Upper lobe of left lung (tissue), 6 donors: ENCODE measurements around the gene TSPAN32. TPM values are rescaled to one million over a fixed set of nuclear protein-coding genes. Genes with fewer than 3 reads are reported as not detected.

Source experiments
- ATAC-seq, 2 donors: fragments of 200-7000 bp; cut with Tn5 transposase; one replicate each; pipeline ENCODE4 v1.9.1; 2022; ENCODE audit warnings: mild to moderate bottlenecking in 2 of 2, moderate library complexity in 2 of 2; ENCODE audit not compliant: low FRiP score in 2 of 2
- DNase-seq, 2 donors: peaks; one replicate each; pipeline ENCODE4 v3.0.0-alpha.2; 2019 to 2020
- H3K27ac ChIP-seq, 4 donors: fragments of 200-600 bp; sonication (generic); one replicate each; pipeline ENCODE4 v1.5.1; 2016 to 2019
- H3K27me3 ChIP-seq, 4 donors: fragments of 200-600 bp; sonication (generic); one replicate each; pipeline ENCODE4 v1.5.1; 2017 to 2019
- H3K36me3 ChIP-seq, 4 donors: fragments of 200-600 bp; sonication (generic); one replicate each; pipeline ENCODE4 v1.5.1; 2016 to 2019
- H3K4me1 ChIP-seq, 4 donors: fragments of 200-600 bp; sonication (generic); one replicate each; pipeline ENCODE4 v1.5.1; 2018 to 2019
- H3K4me3 ChIP-seq, 4 donors: fragments of 200-600 bp; sonication (generic); one replicate each; pipeline ENCODE4 v1.5.1; 2017 to 2019; ENCODE audit warnings: mild to moderate bottlenecking in 2 of 4, moderate library complexity in 1 of 4
- H3K9me3 ChIP-seq, 4 donors: fragments of 200-600 bp; sonication (generic); one replicate each; pipeline ENCODE4 v1.5.1; 2018 to 2019
- CTCF ChIP-seq, 6 experiments: fragments of 450-650 bp in 4 of 6; fragments of 200-600 bp in 2 of 6; sonication (generic) in 2 of 6; IDR thresholded peaks; one replicate each; pipeline ENCODE4 v1.5.1; 2016 to 2019; ENCODE audit warnings: antibody characterized with exemption in 6 of 6
- EP300 ChIP-seq, 4 donors: sonication (generic); formaldehyde crosslinking; IDR thresholded peaks; one replicate each; pipeline ENCODE4 v1.5.1; 2017; ENCODE audit warnings: antibody characterized with exemption in 4 of 4, control low read depth in 2 of 4
- POLR2A ChIP-seq, 4 donors: fragments of 450-650 bp; IDR thresholded peaks; one replicate each; pipeline ENCODE4 v1.5.1; 2016 to 2017; ENCODE audit warnings: antibody characterized with exemption in 4 of 4, mild to moderate bottlenecking in 2 of 4
- POLR2AphosphoS5 ChIP-seq, 2 donors: sonication (generic); formaldehyde crosslinking; IDR thresholded peaks; one replicate each; pipeline ENCODE4 v1.5.1; 2017; ENCODE audit warnings: antibody characterized with exemption in 2 of 2
- WGBS, 2 donors: methylation state at CpG; one replicate each; pipeline ENCODE4 v1.1.5; 2017 to 2018; 5-methylcytosine and 5-hydroxymethylcytosine counted together
- total RNA-seq, 6 donors: library from RNA; depleted of rRNA in 4 of 6; stranded (reverse); fragments of >200 nt in 4 of 6; gene quantifications; one replicate each; pipeline versions ENCODE4 v1.1.0 to v1.2.1, GENCODE V29; 2016 to 2021
- donor health status: DM: no; HTN: no; CAD: no; lungs with moderate emphysema.
- donor health status: DM: no; HTN: yes; CAD: no; lungs with severe emphysema.

TSPAN32 gene
- total RNA-seq, 6 donors from 2014 or later: 3.1 to 16.4 (median 6.8) TPM

GRCh38 chr11:2272946-2273280, 28.9 kb upstream of the TSPAN32 start:
- H3K27me3 ChIP-seq: peaks cover 0 to 21% (median 9%) of the 10 kb centered on the region in 4 donors
- no peak overlapping the region for H3K27ac ChIP-seq
- no peak for DNase-seq
- no peaks in the 10 kb centered on the region for H3K9me3 ChIP-seq
- no peaks in the 10 kb centered on the region for H3K36me3 ChIP-seq
- ATAC-seq: no peak
- TF ChIP-seq EP300 (IDR thresholded peaks at IDR 0.05) (no peak), POLR2A (IDR thresholded peaks at IDR 0.05) (no peak), POLR2AphosphoS5 (IDR thresholded peaks at IDR 0.05) (no peak), CTCF (IDR thresholded peaks at IDR 0.05) (no peak)
- WGBS, 2 donors: 96 to 97% methylated on average over 7 of the region's 7 CpGs
- peaks cover 26 to 34% (median 27%) of the 10 kb centered on the region in 4 donors for H3K4me1 ChIP-seq
- no peak overlapping the region for H3K4me3 ChIP-seq

- Histone ChIP-seq H3K27ac (no peak overlapping the region), H3K9me3 (no peaks in the 10 kb centered on the region), H3K27me3 (peaks cover 0 to 21% (median 9%) of the 10 kb centered on the region in 4 donors), H3K4me3 (no peak overlapping the region), H3K4me1 (peaks cover 26 to 31% (median 27%) of the 10 kb centered on the region in 4 donors), H3K36me3 (no peaks in the 10 kb centered on the region)
- TF ChIP-seq EP300 (IDR thresholded peaks at IDR 0.05): no peak
- no peak for TF ChIP-seq CTCF (IDR thresholded peaks at IDR 0.05)
- TF ChIP-seq POLR2AphosphoS5 (IDR thresholded peaks at IDR 0.05): no peak
- no peak for TF ChIP-seq POLR2A (IDR thresholded peaks at IDR 0.05)
- ATAC-seq (no peak), DNase-seq (no peak)
- WGBS, 2 donors: 89 to 92% methylated on average over 15 of the region's 15 CpGs
Observed at GRCh38 chr11:2273311-2273710, 28.5 kb upstream of the TSPAN32 start.

GRCh38 chr11:2273771-2274170, 28.0 kb upstream of the TSPAN32 start:
- no peak for ATAC-seq
- 67 to 83% methylated on average over 12 of the region's 12 CpGs for WGBS, 2 donors
- no peak overlapping the region for H3K4me3 ChIP-seq
- peaks cover 0 to 21% (median 9%) of the 10 kb centered on the region in 4 donors for H3K27me3 ChIP-seq
- peaks cover 22 to 27% (median 24%) of the 10 kb centered on the region in 4 donors for H3K4me1 ChIP-seq
- DNase-seq: no peak
- H3K9me3 ChIP-seq: no peaks in the 10 kb centered on the region
- H3K36me3 ChIP-seq: no peaks in the 10 kb centered on the region
- TF ChIP-seq POLR2AphosphoS5 (IDR thresholded peaks at IDR 0.05) (no peak), POLR2A (IDR thresholded peaks at IDR 0.05) (no peak), EP300 (IDR thresholded peaks at IDR 0.05) (no peak), CTCF (IDR thresholded peaks at IDR 0.05) (no peak)
- no peak overlapping the region for H3K27ac ChIP-seq

GRCh38 chr11:2275334-2276279, 26.2 kb upstream of the TSPAN32 start:
- ATAC-seq (no peak), DNase-seq (no peak)
- Histone ChIP-seq H3K4me3 (no peak overlapping the region), H3K4me1 (peaks cover 5 to 8% (median 7%) of the 10 kb centered on the region in 4 donors), H3K9me3 (peaks cover 0 to 7% (median 0%) of the 10 kb centered on the region in 4 donors), H3K36me3 (no peaks in the 10 kb centered on the region), H3K27ac (no peak overlapping the region), H3K27me3 (peaks cover 0 to 12% (median 4%) of the 10 kb centered on the region in 4 donors)
- 91 to 94% methylated on average over 26 to 29 of the region's 30 CpGs for WGBS, 2 donors
- TF ChIP-seq POLR2AphosphoS5 (IDR thresholded peaks at IDR 0.05): no peak
- no peak for TF ChIP-seq POLR2A (IDR thresholded peaks at IDR 0.05)
- no peak for TF ChIP-seq CTCF (IDR thresholded peaks at IDR 0.05)
- TF ChIP-seq EP300 (IDR thresholded peaks at IDR 0.05): no peak
